Measurements from ENCODE around the gene SLC1A2. TPM values are rescaled to one million over a fixed set of nuclear protein-coding genes. Genes with fewer than 3 reads are reported as not detected.

SLC1A2 gene
- polyA plus RNA-seq, 3 donors, result 0.22 to 13.1 (median 0.37) TPM

GRCh38 chr11:35362521-35362980 lies 56.8 kb downstream of the SLC1A2 start:
- WGBS, 3 donors, result 68 to 83% (median 81%) methylated on average over 2 of the region's 2 CpGs
- no peak overlapping the region for H3K27ac ChIP-seq (ENCODE audit: low read depth, low read length)

DNA sequence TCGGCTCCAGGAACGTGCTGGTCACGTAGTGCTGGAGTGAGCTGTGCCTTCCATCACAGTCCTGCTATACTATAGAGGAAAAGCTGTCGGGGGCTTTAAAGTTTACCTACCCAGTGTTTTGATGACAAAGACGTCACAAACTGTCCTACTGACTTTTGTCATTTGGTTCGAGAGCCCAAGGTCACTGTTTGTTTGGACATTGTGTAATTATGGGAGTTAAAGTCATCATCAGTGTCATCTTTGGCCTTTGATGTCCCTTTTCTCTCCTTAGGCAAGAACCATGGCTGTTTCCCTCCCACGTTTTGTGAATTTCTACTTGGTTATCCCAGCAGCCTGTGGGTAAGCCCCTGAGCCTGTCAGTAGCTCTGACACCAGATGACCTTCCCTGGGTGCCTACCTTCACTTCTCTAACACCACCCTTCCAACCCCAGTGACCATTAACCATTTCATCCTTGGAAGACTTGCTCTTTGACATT lies 59.3 kb downstream of the SLC1A2 start:
- peak overlapping the region; percentile 49 for H3K27ac ChIP-seq (ENCODE audit: low read depth, low read length)
- 60 to 63% (median 61%) methylated on average over 7 of the region's 7 CpGs for WGBS, 3 donors

DNA sequence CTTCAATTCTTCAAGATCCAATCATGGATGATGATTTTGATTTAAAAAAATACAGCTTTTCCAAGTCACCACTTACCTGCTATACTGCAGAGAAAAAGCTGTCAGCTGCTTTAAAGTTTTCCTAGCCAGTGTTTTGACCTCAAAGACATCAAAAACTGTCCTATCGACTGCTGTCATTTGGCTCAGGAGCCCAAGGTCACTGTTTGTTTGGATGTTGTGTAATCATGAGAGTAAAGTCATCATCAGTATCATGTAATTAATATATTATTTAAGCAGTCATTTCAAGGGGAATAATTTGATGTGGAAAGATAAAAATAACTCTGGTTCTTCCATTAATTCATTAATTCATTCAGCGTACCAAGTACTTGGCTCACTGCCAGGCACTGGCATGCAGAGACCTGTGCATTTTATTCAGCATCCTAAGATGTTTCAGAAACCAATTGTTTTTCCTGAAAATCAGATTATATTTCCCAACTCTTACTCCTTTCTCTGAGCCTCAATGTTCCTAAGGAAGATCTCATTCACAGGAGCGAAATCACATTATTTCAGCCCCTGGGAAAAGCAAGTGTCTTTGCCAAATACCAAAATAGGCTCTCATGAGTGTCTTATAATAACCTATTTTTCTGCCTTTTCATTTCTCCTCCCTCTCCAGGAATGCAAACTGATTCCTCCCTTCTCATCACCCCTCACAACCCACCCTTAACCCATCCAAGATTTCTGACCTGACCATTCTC lies 59.9 kb downstream of the SLC1A2 start:
- 39 to 51% (median 46%) methylated on average over 3 of the region's 3 CpGs for WGBS, 3 donors
- H3K27ac ChIP-seq (ENCODE audit: low read depth, low read length), result peak overlapping the region; percentile 49

GRCh38 chr11:35358391-35358790 lies 61.0 kb downstream of the SLC1A2 start:
- no peak overlapping the region for H3K27ac ChIP-seq (ENCODE audit: low read depth, low read length)

- WGBS, 3 donors, result 36 to 74% (median 72%) methylated on average over 5 of the region's 5 CpGs
- H3K27ac ChIP-seq (ENCODE audit: low read depth, low read length), result no peak overlapping the region
These were observed 61.4 kb downstream of the SLC1A2 start for GRCh38 chr11:35357923-35358322.

DNA sequence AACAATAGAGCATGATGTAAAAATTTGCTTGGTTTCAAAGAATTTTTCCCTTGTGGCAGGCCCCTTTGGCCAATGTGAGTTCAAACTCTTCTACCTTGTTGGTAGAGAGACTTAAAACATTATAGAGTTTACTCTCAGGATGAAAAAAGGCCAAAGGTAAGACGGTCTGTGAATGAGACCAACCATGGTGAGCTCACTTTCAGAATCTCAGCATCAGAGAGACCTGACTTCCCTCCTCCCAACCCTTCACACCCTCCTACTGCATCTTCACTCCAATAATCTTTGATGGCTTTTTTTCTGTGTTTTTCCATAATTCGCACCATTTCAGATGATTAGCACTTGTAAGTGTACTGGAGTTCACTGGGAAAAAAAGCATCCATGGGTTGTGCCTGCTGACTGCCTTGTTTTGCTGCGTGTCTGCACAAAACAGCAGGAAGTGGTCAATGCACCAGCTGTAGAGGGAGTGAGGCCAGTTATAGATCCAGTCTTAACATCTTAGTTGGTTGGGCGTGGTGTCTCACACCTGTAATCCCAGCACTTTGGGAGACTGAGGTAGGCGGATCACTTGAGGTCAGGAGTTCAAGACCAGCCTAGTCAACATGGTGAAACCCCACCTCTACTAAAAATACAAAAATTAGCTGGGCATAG lies 64.1 kb downstream of the SLC1A2 start:
- WGBS, 3 donors, result 88 to 93% (median 89%) methylated on average over 5 of the region's 5 CpGs
- no peak overlapping the region for H3K27ac ChIP-seq (ENCODE audit: low read depth, low read length)

DNA sequence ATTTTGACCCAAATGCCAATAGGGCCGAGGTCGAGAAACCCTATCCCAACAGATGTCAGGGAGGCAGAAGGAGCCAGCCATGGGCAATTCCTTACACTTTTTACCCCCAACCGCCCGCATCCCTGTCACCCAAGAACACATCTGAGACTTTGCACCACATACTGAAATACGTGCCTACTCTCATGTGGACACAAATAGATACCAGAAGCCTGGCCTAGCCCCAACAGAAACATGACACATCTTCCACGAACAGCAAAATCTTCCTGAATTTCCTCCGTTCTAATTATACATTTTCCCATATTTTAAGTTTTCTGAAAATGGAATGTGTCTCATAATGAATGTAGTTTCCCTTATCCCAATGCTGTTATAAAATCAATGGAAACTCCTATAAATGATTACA lies 64.7 kb downstream of the SLC1A2 start:
- H3K27ac ChIP-seq (ENCODE audit: low read depth, low read length), result no peak overlapping the region
- WGBS, 3 donors, result 88 to 92% (median 89%) methylated on average over 7 of the region's 7 CpGs

- H3K27ac ChIP-seq (ENCODE audit: low read depth, low read length), result no peak overlapping the region
These were observed 67.1 kb downstream of the SLC1A2 start for GRCh38 chr11:35352077-35352888.

GRCh38 chr11:35349897-35350296 lies 69.5 kb downstream of the SLC1A2 start:
- H3K27ac ChIP-seq (ENCODE audit: low read depth, low read length), result no peak overlapping the region
- 96 to 98% (median 98%) methylated on average over 4 of the region's 4 CpGs for WGBS, 3 donors

More at GRCh38 chr11:35352077-35352888, 67.1 kb downstream of the SLC1A2 start:
- 50 to 70% (median 65%) methylated on average over 3 of the region's 3 CpGs for WGBS, 3 donors

DNA sequence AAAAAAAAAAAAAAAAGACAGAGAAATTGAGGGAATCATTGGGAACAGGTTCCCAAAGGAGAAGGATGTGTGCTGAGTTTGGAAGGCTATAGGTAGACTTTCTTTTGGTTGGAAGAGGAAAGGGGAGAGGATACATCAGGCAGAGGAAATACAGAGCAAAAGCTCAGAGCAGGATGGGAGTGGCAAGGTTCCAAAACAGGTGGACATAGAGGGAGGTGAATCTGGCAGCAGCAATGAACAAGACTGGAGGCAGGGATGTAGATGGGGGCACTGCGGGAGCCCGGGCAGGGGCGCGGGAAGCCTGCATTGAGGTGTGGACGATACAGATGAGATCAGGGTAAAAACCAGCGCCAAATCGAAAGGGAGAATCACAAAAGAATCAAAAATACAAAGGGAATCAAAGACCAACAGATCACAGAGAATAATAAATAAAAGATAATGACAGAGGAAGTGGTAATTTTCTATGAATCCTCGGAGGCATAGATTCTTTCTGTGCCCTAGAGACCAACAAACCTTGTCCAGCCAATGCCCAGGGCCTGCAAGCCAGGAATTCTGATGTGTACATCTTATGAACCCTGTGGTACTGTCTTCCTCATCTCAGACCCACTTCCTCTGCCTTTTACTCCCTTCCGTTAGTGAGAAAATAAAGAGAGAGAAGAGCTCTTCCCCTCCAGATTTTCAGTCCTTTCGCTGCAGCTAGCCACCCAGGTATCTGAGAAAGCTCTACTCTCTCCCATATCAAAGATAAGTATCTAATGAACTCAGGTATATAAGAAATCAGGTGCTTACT lies 70.3 kb downstream of the SLC1A2 start:
- no peak overlapping the region for H3K27ac ChIP-seq (ENCODE audit: low read depth, low read length)
- WGBS, 3 donors, result 83 to 86% (median 85%) methylated on average over 10 of the region's 10 CpGs

- no peak overlapping the region for H3K27ac ChIP-seq (ENCODE audit: low read depth, low read length)
- WGBS, 3 donors, result 81 to 100% (median 96%) methylated on average over 1 of the region's 1 CpG
These were observed 71.4 kb downstream of the SLC1A2 start for GRCh38 chr11:35347921-35348331.

- H3K27ac ChIP-seq (ENCODE audit: low read depth, low read length), result no peak overlapping the region
- 64 to 81% (median 79%) methylated on average over 6 of the region's 6 CpGs for WGBS, 3 donors
These were observed 72.0 kb downstream of the SLC1A2 start for GRCh38 chr11:35347173-35347878.

DNA sequence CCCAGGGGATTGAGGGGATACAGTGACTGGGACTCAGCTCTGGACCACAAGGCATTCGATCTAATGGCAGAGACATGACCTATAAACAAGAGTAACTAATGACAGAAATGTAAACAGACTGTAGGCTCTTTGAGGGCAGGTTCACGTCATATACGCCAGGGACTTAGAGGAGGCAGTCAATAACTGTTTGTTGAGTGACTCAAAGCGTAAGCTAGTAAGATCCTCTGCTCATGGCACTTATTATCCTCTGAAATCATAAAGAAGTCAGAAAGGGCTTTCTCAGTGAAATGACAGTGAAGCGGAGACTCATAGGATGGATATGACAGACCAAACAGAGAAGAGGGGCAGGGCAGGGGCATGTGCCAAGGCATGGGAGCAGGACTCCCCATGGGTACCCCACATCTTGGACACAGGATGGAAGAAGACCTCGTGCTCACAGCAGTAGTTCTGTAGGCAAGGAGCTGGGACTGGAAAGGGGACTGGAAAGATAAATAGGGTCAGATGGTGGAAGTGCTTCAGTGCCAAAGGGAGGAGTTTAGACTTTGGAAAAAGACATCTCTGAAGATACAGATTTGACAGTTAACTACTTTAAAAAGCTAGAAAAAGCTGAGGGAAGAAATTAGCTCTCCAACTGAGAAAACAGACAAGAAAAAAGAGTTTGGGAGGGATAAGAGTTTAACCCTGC lies 72.7 kb downstream of the SLC1A2 start:
- no peak overlapping the region for H3K27ac ChIP-seq (ENCODE audit: low read depth, low read length)
- 86 to 89% (median 88%) methylated on average over 6 of the region's 6 CpGs for WGBS, 3 donors

- no peak overlapping the region for H3K27ac ChIP-seq (ENCODE audit: low read depth, low read length)
- WGBS, 3 donors, result 48 to 81% (median 60%) methylated on average over 9 of the region's 9 CpGs
These were observed 74.4 kb downstream of the SLC1A2 start for GRCh38 chr11:35344681-35345574.

- 65 to 85% (median 69%) methylated on average over 5 of the region's 5 CpGs for WGBS, 3 donors
- H3K27ac ChIP-seq (ENCODE audit: low read depth, low read length), result no peak overlapping the region
These were observed 76.2 kb downstream of the SLC1A2 start for GRCh38 chr11:35343033-35343598.

DNA sequence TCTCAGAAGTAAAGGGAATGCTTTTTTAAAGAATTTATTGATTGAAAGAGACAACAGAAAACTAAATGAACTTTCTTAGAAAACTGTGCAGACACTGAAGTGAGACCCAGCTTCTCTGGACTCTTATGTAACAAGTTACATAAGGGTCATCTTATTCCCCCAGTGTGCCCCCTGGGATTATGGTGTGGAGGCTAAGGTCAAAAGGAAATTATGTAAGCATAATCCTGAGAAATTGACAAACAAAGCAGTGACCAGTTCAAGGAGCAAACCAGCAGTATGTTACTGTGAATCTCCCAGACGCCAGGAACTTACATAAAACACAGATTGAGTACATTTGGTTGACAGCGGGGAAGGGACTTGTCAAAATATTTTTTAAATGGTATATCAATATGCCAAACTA lies 78.6 kb downstream of the SLC1A2 start:
- no peak overlapping the region for H3K27ac ChIP-seq (ENCODE audit: low read depth, low read length)
- 61 to 76% (median 75%) methylated on average over 2 of the region's 2 CpGs for WGBS, 3 donors
